ENCODE measurements around the gene GRK4. TPM values are rescaled to one million over a fixed set of nuclear protein-coding genes. Genes with fewer than 3 reads are reported as not detected.

Gene GRK4
- total RNA-seq, 2 donors from 2014 or later = 7.0 to 8.2 TPM

DNA sequence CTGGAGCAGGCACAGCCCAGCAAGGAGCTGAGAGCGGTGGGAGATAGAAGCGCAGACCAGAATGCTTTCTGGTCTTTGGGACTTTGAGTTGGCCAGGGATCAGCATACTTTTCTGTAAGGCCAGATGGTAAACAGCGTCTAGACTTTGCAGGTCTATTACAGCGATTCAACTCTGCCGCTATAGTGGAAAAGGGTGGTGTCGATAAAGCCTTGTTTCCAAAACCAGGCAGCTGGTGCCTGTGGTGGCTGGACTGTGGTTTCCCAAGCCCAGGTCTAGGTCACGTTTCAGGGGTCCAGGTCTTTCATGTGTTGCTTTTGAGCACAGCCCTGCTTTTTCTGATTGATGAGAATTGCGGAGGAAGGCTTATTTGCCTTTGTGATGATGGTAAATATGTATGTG is 70.9 kb downstream of the GRK4 start:
- no peak overlapping the region for H3K4me3 ChIP-seq
- no peaks in the 10 kb centered on the region for H3K9me3 ChIP-seq
- TF ChIP-seq, protein P1, sequence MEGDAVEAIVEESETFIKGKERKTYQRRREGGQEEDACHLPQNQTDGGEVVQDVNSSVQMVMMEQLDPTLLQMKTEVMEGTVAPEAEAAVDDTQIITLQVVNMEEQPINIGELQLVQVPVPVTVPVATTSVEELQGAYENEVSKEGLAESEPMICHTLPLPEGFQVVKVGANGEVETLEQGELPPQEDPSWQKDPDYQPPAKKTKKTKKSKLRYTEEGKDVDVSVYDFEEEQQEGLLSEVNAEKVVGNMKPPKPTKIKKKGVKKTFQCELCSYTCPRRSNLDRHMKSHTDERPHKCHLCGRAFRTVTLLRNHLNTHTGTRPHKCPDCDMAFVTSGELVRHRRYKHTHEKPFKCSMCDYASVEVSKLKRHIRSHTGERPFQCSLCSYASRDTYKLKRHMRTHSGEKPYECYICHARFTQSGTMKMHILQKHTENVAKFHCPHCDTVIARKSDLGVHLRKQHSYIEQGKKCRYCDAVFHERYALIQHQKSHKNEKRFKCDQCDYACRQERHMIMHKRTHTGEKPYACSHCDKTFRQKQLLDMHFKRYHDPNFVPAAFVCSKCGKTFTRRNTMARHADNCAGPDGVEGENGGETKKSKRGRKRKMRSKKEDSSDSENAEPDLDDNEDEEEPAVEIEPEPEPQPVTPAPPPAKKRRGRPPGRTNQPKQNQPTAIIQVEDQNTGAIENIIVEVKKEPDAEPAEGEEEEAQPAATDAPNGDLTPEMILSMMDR (IDR thresholded peaks at IDR 0.05) = no peak
- no peak overlapping the region for H3K27ac ChIP-seq
- no peaks in the 10 kb centered on the region for H3K27me3 ChIP-seq
- DNase-seq (ENCODE audit: low spot score) = no peak
- no peaks in the 10 kb centered on the region for H3K36me3 ChIP-seq
- H3K4me1 ChIP-seq = peaks cover 0 to 18% of the 10 kb centered on the region in 2 donors

DNA sequence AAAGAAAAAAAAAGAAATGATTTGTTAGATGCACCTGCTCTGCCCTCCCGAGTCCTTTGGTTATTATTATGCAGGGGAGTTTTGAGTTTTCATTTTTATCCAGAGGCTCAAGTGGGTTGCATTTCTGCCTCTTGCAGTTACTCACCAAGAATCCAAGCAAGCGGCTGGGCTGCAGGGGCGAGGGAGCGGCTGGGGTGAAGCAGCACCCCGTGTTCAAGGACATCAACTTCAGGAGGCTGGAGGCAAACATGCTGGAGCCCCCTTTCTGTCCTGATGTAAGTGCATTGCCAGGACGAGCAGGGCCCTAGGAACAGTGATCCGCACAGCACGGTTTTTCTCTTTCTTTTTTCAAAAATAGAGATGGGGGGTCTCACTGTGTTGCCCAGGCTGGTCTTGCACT is 71.9 kb downstream of the GRK4 start:
- no peaks in the 10 kb centered on the region for H3K36me3 ChIP-seq
- no peaks in the 10 kb centered on the region for H3K9me3 ChIP-seq
- H3K27me3 ChIP-seq = no peaks in the 10 kb centered on the region
- DNase-seq (ENCODE audit: low spot score) = no peak
- H3K4me3 ChIP-seq = no peak overlapping the region
- peaks cover 0 to 18% of the 10 kb centered on the region in 2 donors for H3K4me1 ChIP-seq
- TF ChIP-seq, protein P1 (IDR thresholded peaks at IDR 0.05) = no peak
- H3K27ac ChIP-seq = no peak overlapping the region

- DNase-seq (ENCODE audit: low spot score) = no peak
- no peak overlapping the region for H3K4me3 ChIP-seq
- no peak overlapping the region for H3K27ac ChIP-seq
- H3K4me1 ChIP-seq = peaks cover 0 to 18% of the 10 kb centered on the region in 2 donors
- TF ChIP-seq, protein P1 (IDR thresholded peaks at IDR 0.05) = no peak
- H3K36me3 ChIP-seq = no peaks in the 10 kb centered on the region
- H3K27me3 ChIP-seq = no peaks in the 10 kb centered on the region
- H3K9me3 ChIP-seq = no peaks in the 10 kb centered on the region
Observed at GRCh38 chr4:3035674-3036073, 72.3 kb downstream of the GRK4 start.

- Histone ChIP-seq H3K9me3 (no peaks in the 10 kb centered on the region), H3K27ac (no peak overlapping the region), H3K36me3 (no peaks in the 10 kb centered on the region), H3K4me3 (no peak overlapping the region), H3K27me3 (no peaks in the 10 kb centered on the region), H3K4me1 (peaks cover 0 to 24% of the 10 kb centered on the region in 2 donors)
- TF ChIP-seq, protein P1 (IDR thresholded peaks at IDR 0.05) = no peak
- no peak for DNase-seq (ENCODE audit: low spot score)
Observed at GRCh38 chr4:3036131-3036952, 73.0 kb downstream of the GRK4 start.

GRCh38 chr4:3037957-3038461 is 74.6 kb downstream of the GRK4 start:
- peak overlapping the region; percentile 35 to 51 for H3K27ac ChIP-seq

More at GRCh38 chr4:3037957-3038461, 74.6 kb downstream of the GRK4 start:
- Histone ChIP-seq H3K27me3 (no peaks in the 10 kb centered on the region), H3K4me1 (peaks cover 0 to 41% of the 10 kb centered on the region in 2 donors), H3K9me3 (no peaks in the 10 kb centered on the region), H3K4me3 (peak overlapping the region; percentile 5 to 33), H3K36me3 (no peaks in the 10 kb centered on the region)
- DNase-seq (ENCODE audit: low spot score) = no peak
- TF ChIP-seq, protein P1 (IDR thresholded peaks at IDR 0.05) = no peak
